H1 (cell line): ENCODE measurements around the gene ENTPD8.

Source experiments
- BRCA1 ChIP-seq: IDR thresholded peaks from 2 replicates; pipeline ENCODE4 v1.6.1; 2012; ENCODE audit warnings: low read depth, low read length, improper control_type of control experiment
- CEBPB ChIP-seq: IDR thresholded peaks from 2 replicates; pipeline ENCODE4 v1.6.1; 2012; ENCODE audit warnings: low read depth, low read length
- CTCF ChIP-seq, 3 experiments: IDR thresholded peaks; 1 replicate in 2 of 3; 2 replicates in 1 of 3; pipeline versions ENCODE4 v1.5.1 to v1.6.1; 2011; ENCODE audit warnings: low read length in 3 of 3, mild to moderate bottlenecking in 3 of 3, inconsistent platforms in 2 of 3, low read depth in 1 of 3, moderate library complexity in 1 of 3; ENCODE audit not compliant: insufficient read depth in 1 of 3; ENCODE audit errors: control extremely low read depth in 1 of 3
- EZH2 ChIP-seq: fragments of 200-600 bp; sonication (generic); IDR thresholded peaks from 2 replicates; pipeline ENCODE4 v1.7.1; 2012; ENCODE audit warnings: low read depth, mild to moderate bottlenecking, moderate library complexity, low read length, inconsistent platforms; ENCODE audit not compliant: severe bottlenecking
- GTF2F1 ChIP-seq: IDR thresholded peaks from 2 replicates; pipeline ENCODE4 v1.6.1; 2012; ENCODE audit warnings: low read depth, low read length, improper control_type of control experiment, borderline replicate concordance
- MAFK ChIP-seq: IDR thresholded peaks from 2 replicates; pipeline ENCODE4 v1.6.1; 2012; ENCODE audit warnings: low read depth, mild to moderate bottlenecking, improper control_type of control experiment, low read length
- POLR2A ChIP-seq, 2 experiments: IDR thresholded peaks; 1 replicate in 1 of 2; 2 replicates in 1 of 2; pipeline ENCODE4 v1.6.1; 2011; ENCODE audit warnings: low read depth in 2 of 2, low read length in 2 of 2, mild to moderate bottlenecking in 2 of 2; ENCODE audit errors: control extremely low read depth in 1 of 2
- POLR2AphosphoS5 ChIP-seq: IDR thresholded peaks from 2 replicates; pipeline ENCODE4 v1.6.1; 2011; ENCODE audit warnings: low read depth, low read length
- SRF ChIP-seq: IDR thresholded peaks from 2 replicates; pipeline ENCODE4 v1.6.1; 2011; ENCODE audit warnings: mild to moderate bottlenecking, low read depth, low read length, moderate library complexity

GRCh38 chr9:137426018-137426681 is 15.0 kb downstream of the ENTPD8 start:
- TF ChIP-seq POLR2A (IDR thresholded peaks at IDR 0.05; ENCODE audit: control extremely low read depth in 1 of 2, low read depth in 2 of 2, low read length in 2 of 2) = no peak
- no peak for TF ChIP-seq CTCF (IDR thresholded peaks at IDR 0.05; ENCODE audit: control extremely low read depth in 1 of 3, insufficient read depth in 1 of 3, low read depth in 1 of 3, low read length in 3 of 3)
- TF ChIP-seq POLR2AphosphoS5 = no peak
- no peak for TF ChIP-seq GTF2F1
- TF ChIP-seq EZH2 = no peak
- TF ChIP-seq CEBPB = no peak
- no peak for TF ChIP-seq MAFK
- TF ChIP-seq SRF = no peak
- TF ChIP-seq BRCA1 = no peak
